ENCODE measurements around the gene RETREG2.

RETREG2 gene

DNA sequence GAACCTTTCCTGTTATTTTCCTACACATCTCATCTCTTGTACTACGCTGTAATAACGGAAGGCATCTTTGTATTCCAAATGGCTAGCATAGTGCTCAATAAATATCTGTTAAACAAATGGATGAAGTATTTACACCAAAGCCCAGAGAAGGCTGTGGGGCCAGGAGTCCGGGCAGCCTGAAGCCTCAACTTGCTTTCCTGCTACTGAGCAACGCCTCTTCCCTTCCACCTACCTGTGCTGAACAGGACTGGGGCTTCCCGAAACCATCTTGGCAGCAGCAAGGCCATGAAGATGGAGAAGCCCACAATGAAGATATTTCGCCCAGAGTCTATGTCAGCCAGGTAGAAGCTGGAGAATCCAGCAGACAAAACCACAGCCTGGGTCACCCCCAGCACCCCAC lies 14.9 kb upstream of the RETREG2 start:
- no peak for DNase-seq
- Histone ChIP-seq H3K36me3 (replicated peaks) (no peaks in the 10 kb centered on the region), H3K4me3 (ENCODE audit: low read depth, low read length) (no peak overlapping the region), H3K27me3 (replicated peaks) (no peaks in the 10 kb centered on the region), H3K27ac (no peak overlapping the region)
- in situ Hi-C loops (cut with HindIII; ENCODE audit: low pct_ligation_motif_present, low sequenced_read_pairs) = no loop called here
- TF ChIP-seq, protein P1, sequence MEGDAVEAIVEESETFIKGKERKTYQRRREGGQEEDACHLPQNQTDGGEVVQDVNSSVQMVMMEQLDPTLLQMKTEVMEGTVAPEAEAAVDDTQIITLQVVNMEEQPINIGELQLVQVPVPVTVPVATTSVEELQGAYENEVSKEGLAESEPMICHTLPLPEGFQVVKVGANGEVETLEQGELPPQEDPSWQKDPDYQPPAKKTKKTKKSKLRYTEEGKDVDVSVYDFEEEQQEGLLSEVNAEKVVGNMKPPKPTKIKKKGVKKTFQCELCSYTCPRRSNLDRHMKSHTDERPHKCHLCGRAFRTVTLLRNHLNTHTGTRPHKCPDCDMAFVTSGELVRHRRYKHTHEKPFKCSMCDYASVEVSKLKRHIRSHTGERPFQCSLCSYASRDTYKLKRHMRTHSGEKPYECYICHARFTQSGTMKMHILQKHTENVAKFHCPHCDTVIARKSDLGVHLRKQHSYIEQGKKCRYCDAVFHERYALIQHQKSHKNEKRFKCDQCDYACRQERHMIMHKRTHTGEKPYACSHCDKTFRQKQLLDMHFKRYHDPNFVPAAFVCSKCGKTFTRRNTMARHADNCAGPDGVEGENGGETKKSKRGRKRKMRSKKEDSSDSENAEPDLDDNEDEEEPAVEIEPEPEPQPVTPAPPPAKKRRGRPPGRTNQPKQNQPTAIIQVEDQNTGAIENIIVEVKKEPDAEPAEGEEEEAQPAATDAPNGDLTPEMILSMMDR (IDR thresholded peaks at IDR 0.05; ENCODE audit: low read depth, low read length, missing control alignments) = no peak

DNA sequence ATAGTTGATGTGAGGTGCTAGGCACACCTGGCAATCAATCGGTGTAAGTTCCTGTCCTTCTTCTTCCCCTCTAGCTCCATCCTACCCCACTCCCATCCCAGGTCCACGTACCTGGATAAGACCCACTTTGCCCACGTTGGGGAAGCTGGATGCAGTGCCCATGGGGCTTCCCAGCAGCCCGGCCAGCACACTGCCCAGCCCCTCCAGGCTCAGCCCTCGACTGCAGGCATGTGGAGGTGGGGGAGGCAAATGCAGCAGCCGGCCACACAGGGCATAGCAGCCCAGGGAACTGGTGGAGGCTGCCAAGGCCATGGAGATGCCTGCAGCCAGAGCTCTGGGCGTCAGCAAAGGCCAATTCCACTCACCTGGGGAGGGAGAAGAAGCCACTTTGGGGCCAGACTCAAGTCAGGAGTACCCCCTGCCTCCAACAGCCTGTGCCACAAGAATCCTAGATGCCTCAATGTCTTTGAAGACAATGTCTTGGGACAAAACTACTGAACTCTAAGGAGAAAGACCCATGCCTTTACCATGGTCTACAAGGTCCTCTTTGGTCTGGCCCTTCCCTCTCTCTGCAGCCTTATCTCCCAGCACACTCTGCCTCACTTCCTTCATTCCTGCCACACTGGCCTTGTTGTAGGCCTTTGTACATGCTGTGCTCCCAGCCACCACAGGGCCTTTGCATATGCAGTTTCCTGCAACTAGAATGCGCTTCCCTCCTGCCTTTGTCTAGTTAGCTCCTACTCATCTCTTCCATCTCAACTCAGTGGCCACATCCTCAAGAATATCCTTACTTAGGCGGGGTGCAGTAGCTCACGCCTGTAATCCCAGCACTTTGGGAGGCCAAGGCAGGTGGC lies 12.8 kb upstream of the RETREG2 start:
- TF ChIP-seq, protein P1 (IDR thresholded peaks at IDR 0.05; ENCODE audit: low read depth, low read length, missing control alignments) = no peak
- in situ Hi-C loops (cut with HindIII; ENCODE audit: low pct_ligation_motif_present, low sequenced_read_pairs) = no loop called here
- no peak for DNase-seq
- Histone ChIP-seq H3K27me3 (replicated peaks) (no peaks in the 10 kb centered on the region), H3K4me3 (ENCODE audit: low read depth, low read length) (no peak overlapping the region), H3K27ac (no peak overlapping the region), H3K36me3 (replicated peaks) (no peaks in the 10 kb centered on the region)

DNA sequence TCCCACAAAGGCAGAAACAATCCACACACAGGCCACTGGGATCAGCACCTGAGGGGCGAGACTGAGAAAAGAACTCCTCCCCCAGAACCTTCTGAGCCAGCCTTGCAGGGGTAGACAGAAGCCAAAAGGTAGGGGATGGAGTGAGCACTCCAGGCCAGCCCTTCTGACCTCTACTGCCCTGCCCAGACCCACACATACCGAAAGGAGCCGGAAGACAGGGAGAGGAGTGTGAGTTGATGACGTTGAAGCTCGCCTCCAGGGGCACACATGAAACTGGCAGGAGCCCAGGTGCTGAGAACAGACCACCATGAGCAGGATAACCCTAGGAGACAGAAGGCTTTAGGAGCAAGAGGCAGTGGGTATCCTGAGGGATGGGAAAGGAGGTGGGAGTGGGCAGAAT lies 10.1 kb upstream of the RETREG2 start:
- no peak for DNase-seq
- H3K27me3 ChIP-seq (replicated peaks) = no peaks in the 10 kb centered on the region
- in situ Hi-C loops (cut with HindIII; ENCODE audit: low pct_ligation_motif_present, low sequenced_read_pairs) = no loop called here
- TF ChIP-seq, protein P1 (IDR thresholded peaks at IDR 0.05; ENCODE audit: low read depth, low read length, missing control alignments) = no peak
- no peak overlapping the region for H3K4me3 ChIP-seq (ENCODE audit: low read depth, low read length)
- H3K27ac ChIP-seq = no peak overlapping the region
- H3K36me3 ChIP-seq (replicated peaks) = peaks cover 8% of the 10 kb centered on the region

DNA sequence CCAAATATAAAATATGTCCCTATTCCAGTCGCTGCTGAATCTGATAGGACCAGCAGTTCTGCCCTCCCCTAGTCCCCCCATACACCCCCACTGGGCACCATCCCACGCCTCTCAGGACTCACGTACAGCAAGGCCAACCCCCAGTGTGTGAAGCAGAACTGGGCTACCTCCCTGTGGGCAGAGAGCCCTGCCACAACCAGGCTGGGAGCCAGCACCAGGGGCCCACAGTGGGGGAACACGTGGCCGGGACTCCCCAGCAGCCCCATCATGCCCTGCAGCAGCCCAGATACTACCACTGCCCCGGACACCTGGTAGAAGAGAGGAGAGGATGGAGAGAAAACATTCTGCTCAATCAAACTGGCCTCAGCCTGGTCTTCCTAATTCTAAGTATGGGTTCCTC lies 9.5 kb upstream of the RETREG2 start:
- DNase-seq = no peak
- Histone ChIP-seq H3K27me3 (replicated peaks) (no peaks in the 10 kb centered on the region), H3K4me3 (ENCODE audit: low read depth, low read length) (no peak overlapping the region), H3K36me3 (replicated peaks) (peaks cover 10% of the 10 kb centered on the region), H3K27ac (no peak overlapping the region)
- in situ Hi-C loops (cut with HindIII; ENCODE audit: low pct_ligation_motif_present, low sequenced_read_pairs) = no loop called here
- TF ChIP-seq, protein P1 (IDR thresholded peaks at IDR 0.05; ENCODE audit: low read depth, low read length, missing control alignments) = no peak

DNA sequence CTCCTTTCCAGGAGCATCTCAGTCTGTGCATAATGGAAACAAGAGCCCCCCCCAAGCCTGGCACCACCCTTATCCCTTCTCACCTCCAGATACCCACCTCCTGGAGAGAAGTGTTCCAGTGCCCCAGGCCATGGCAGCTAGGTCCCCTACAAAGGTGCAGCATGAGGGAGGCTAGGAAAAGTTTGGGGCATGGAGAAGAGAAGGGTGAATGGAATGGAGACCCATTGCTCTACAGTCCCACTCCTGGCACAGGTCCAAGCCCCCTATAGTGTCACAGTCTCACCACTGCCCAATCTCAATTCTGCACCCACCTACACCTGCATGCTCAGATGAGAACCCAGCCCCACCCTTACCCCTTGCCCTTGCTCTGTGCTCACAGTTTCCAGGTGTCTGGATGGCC lies 9.1 kb upstream of the RETREG2 start:
- H3K27ac ChIP-seq = no peak overlapping the region
- no peak overlapping the region for H3K4me3 ChIP-seq (ENCODE audit: low read depth, low read length)
- H3K27me3 ChIP-seq (replicated peaks) = no peaks in the 10 kb centered on the region
- TF ChIP-seq, protein P1 (IDR thresholded peaks at IDR 0.05; ENCODE audit: low read depth, low read length, missing control alignments) = no peak
- H3K36me3 ChIP-seq (replicated peaks) = peaks cover 10% of the 10 kb centered on the region
- DNase-seq = no peak
- in situ Hi-C loops (cut with HindIII; ENCODE audit: low pct_ligation_motif_present, low sequenced_read_pairs) = no loop called here
